K562 (cell line): Measurements from ENCODE around the gene AQP6. TPM values are rescaled to one million over a fixed set of nuclear protein-coding genes. Genes with fewer than 3 reads are reported as not detected.

Source experiments
- BRCA1 ChIP-seq, 2 experiments: fragments of 450-650 bp in 1 of 2; sonication (generic) in 1 of 2; formaldehyde crosslinking in 1 of 2; IDR thresholded peaks; 2 replicates each; pipeline versions ENCODE4 v1.5.0 to v1.6.1; 2017 to 2020; ENCODE audit warnings: mild to moderate bottlenecking in 1 of 2, missing genetic modification reagents in 1 of 2
- BRD4 ChIP-seq: fragments of 200-600 bp; sonication (generic); IDR thresholded peaks from 2 replicates; pipeline ENCODE4 v1.6.1; 2017; ENCODE audit warnings: inconsistent platforms
- COPS2 ChIP-seq: fragments of 450-650 bp; conservative IDR thresholded peaks from 2 replicates; pipeline ENCODE4 v1.6.1; 2016; ENCODE audit warnings: mild to moderate bottlenecking, moderate library complexity
- FIP1L1 ChIP-seq: fragments of 200-400 bp; formaldehyde crosslinking; IDR thresholded peaks from 2 replicates; pipeline ENCODE4 v1.6.1; 2018; ENCODE audit warnings: mild to moderate bottlenecking, low read depth, low read length; ENCODE audit not compliant: poor library complexity, severe bottlenecking
- FOXA1 ChIP-seq: fragments of 450-650 bp; IDR thresholded peaks from 2 replicates; pipeline ENCODE4 v1.6.1; 2016; ENCODE audit warnings: mild to moderate bottlenecking, borderline replicate concordance
- GABPB1 ChIP-seq: sonication (generic); formaldehyde crosslinking; IDR thresholded peaks from 2 replicates; pipeline ENCODE4 v1.8.0; 2022; ENCODE audit warnings: mild to moderate bottlenecking, missing genetic modification reagents
- HNRNPLL ChIP-seq: fragments of 200-400 bp; formaldehyde crosslinking; IDR thresholded peaks from 2 replicates; pipeline ENCODE4 v1.6.1; 2017; ENCODE audit warnings: low read length, low read depth, mild to moderate bottlenecking; ENCODE audit not compliant: poor library complexity, severe bottlenecking
- KAT7 ChIP-seq: sonication (generic); formaldehyde crosslinking; IDR thresholded peaks from 2 replicates; pipeline ENCODE4 v1.8.0; 2022; ENCODE audit warnings: missing genetic modification reagents, mild to moderate bottlenecking, borderline replicate concordance
- NFIC ChIP-seq: fragments of 450-650 bp; IDR thresholded peaks from 2 replicates; pipeline ENCODE4 v1.6.1; 2017; ENCODE audit warnings: mild to moderate bottlenecking, inconsistent platforms
- POLR2AphosphoS5 ChIP-seq: IDR thresholded peaks from 2 replicates; pipeline ENCODE4 v1.6.1; 2011; ENCODE audit warnings: mild to moderate bottlenecking, low read depth, low read length, moderate library complexity; ENCODE audit not compliant: control insufficient read depth, insufficient read depth
- POLR3A ChIP-seq: IDR thresholded peaks from 2 replicates; pipeline ENCODE4 v1.6.1; 2011; ENCODE audit warnings: borderline replicate concordance, mild to moderate bottlenecking, moderate library complexity; ENCODE audit not compliant: insufficient read length, insufficient read depth; ENCODE audit errors: extremely low read depth
- SOX6 ChIP-seq: fragments of 450-650 bp; IDR thresholded peaks from 2 replicates; pipeline ENCODE4 v1.6.1; 2014; ENCODE audit warnings: mild to moderate bottlenecking
- SRSF1 ChIP-seq: fragments of 200-400 bp; formaldehyde crosslinking; IDR thresholded peaks from 2 replicates; pipeline ENCODE4 v1.6.1; 2017; ENCODE audit warnings: mild to moderate bottlenecking, low read depth, low read length, moderate library complexity
- STAG1 ChIP-seq: sonication (generic); formaldehyde crosslinking; IDR thresholded peaks from 2 replicates; pipeline ENCODE4 v1.5.0; 2020; ENCODE audit warnings: missing genetic modification reagents, borderline replicate concordance
- TAF9B ChIP-seq: fragments of 450-650 bp; IDR thresholded peaks from 2 replicates; pipeline ENCODE4 v1.6.1; 2018; ENCODE audit warnings: mild to moderate bottlenecking; ENCODE audit not compliant: partially characterized antibody
- TCF3 ChIP-seq: sonication (generic); formaldehyde crosslinking; IDR thresholded peaks from 2 replicates; pipeline ENCODE4 v1.4.0; 2020; ENCODE audit warnings: mild to moderate bottlenecking, missing genetic modification reagents
- ZBTB49 ChIP-seq: sonication (generic); formaldehyde crosslinking; IDR thresholded peaks from 2 replicates; pipeline ENCODE4 v1.8.0; 2022; ENCODE audit warnings: missing genetic modification reagents, mild to moderate bottlenecking, borderline replicate concordance
- ZNF121 ChIP-seq: sonication (generic); formaldehyde crosslinking; conservative IDR thresholded peaks from 2 replicates; pipeline ENCODE4 v1.8.0; 2022; ENCODE audit warnings: missing genetic modification reagents
- ZNF140 ChIP-seq: fragments of 250-450 bp; sonication (Bioruptor Pico); IDR thresholded peaks from 2 replicates; pipeline ENCODE4 v1.8.0; 2021; ENCODE audit warnings: moderate library complexity, mild to moderate bottlenecking, inconsistent platforms
- ZNF174 ChIP-seq: fragments of 250-450 bp; sonication (Bioruptor Pico); IDR thresholded peaks from 2 replicates; pipeline ENCODE4 v1.4.0; 2020; ENCODE audit warnings: mild to moderate bottlenecking
- ZNF398 ChIP-seq: fragments of 250-450 bp; sonication (Bioruptor Pico); IDR thresholded peaks from 2 replicates; pipeline ENCODE4 v1.8.0; 2021; ENCODE audit warnings: moderate library complexity, mild to moderate bottlenecking, inconsistent platforms
- ZNF445 ChIP-seq: fragments of 250-450 bp; sonication (Bioruptor Pico); IDR thresholded peaks from 2 replicates; pipeline ENCODE4 v1.4.0; 2020; ENCODE audit warnings: low read depth, mild to moderate bottlenecking, moderate library complexity
- ZNF551 ChIP-seq: fragments of 250-450 bp; sonication (Bioruptor Pico); IDR thresholded peaks from 2 replicates; pipeline ENCODE4 v1.5.0; 2021; ENCODE audit warnings: mild to moderate bottlenecking, moderate library complexity
- ZNF644 ChIP-seq: fragments of 200-800 bp; sonication (Bioruptor generic); IDR thresholded peaks from 2 replicates; pipeline ENCODE4 v1.6.1; 2016; ENCODE audit warnings: low read depth, missing genetic modification characterization, missing compliant biosample characterization
- ZNF668 ChIP-seq: fragments of 250-450 bp; sonication (Bioruptor Pico); IDR thresholded peaks from 2 replicates; pipeline ENCODE4 v1.8.0; 2022; ENCODE audit warnings: mild to moderate bottlenecking, inconsistent platforms
- polyA plus RNA-seq, 8 experiments: library from polyadenylated mRNA; depleted of rRNA in 4 of 8; stranded (reverse) in 5 of 8; unstranded in 3 of 8; fragments of >200 nt; fragmentation: Nextera tagmentation in 2 of 8; fragmentation: Illumina TruSeq in 1 of 8; extraction: Ambion mirVana in 2 of 8; extraction: Trizol in 1 of 8; gene quantifications; 2 replicates each; pipeline versions ENCODE4 v1.2.1 to v1.2.3, GENCODE V29; 2011 to 2014; ENCODE audit warnings: inconsistent platforms in 1 of 8, missing spikeins in 1 of 8
- total RNA-seq, 7 experiments: library from RNA; depleted of rRNA in 6 of 7; stranded (reverse); fragments of >200 nt in 6 of 7; fragmentation: Illumina TruSeq in 2 of 7; extraction: Trizol in 2 of 7; gene quantifications; 2 replicates each; pipeline versions ENCODE4 v1.2.1 to v1.2.3, GENCODE V29; 2011 to 2021; ENCODE audit warnings: low replicate concordance in 1 of 7

AQP6 gene
- total and polyA plus RNA-seq, 9 of the 15 experiments (the other 6 are each of a cell fraction or from before 2014, with no cell fraction given): 0.05 to 0.12 TPM; not detected in 7

- TF ChIP-seq ZBTB49 (CRISPR knock-in tag): no peak
- peak; percentile 78; the same call in 1 of the 2 replicates for TF ChIP-seq ZNF644 (tag)
- no peak for TF ChIP-seq FOXA1
- TF ChIP-seq COPS2: no peak
- no peak for TF ChIP-seq ZNF121 (CRISPR knock-in tag)
- TF ChIP-seq STAG1 (CRISPR knock-in tag): no peak
- no peak for TF ChIP-seq ZNF551 (CRISPR knock-in tag)
- TF ChIP-seq ZNF398 (CRISPR knock-in tag): no peak
- peak; percentile 58 for TF ChIP-seq HNRNPLL
- TF ChIP-seq SRSF1: no peak
- TF ChIP-seq POLR3A: no peak
- 0 out of 2 replicates have a peak, but pooled peaks have one; percentile 59 for TF ChIP-seq BRD4
- TF ChIP-seq FIP1L1: peak; percentile 21
- TF ChIP-seq SOX6: peak; percentile 33; the same call in 1 of the 2 replicates
- TF ChIP-seq ZNF174 (CRISPR knock-in tag): no peak
- TF ChIP-seq KAT7 (CRISPR knock-in tag): no peak
- TF ChIP-seq BRCA1 (IDR thresholded peaks at IDR 0.05): no peak
- no peak for TF ChIP-seq BRCA1 (CRISPR knock-in tag; IDR thresholded peaks at IDR 0.05)
- peak; percentile 85 for TF ChIP-seq GABPB1 (CRISPR knock-in tag)
- no peak for TF ChIP-seq ZNF140
- TF ChIP-seq TAF9B: no peak
- TF ChIP-seq ZNF445: no peak
- TF ChIP-seq NFIC: 0 out of 2 replicates have a peak, but pooled peaks have one; percentile 22
- no peak for TF ChIP-seq ZNF668 (CRISPR knock-in tag)
- TF ChIP-seq TCF3 (CRISPR knock-in tag): 0 out of 2 replicates have a peak, but pooled peaks have one; percentile 20
- TF ChIP-seq POLR2AphosphoS5: peak; percentile 63
These were observed 52.7 kb downstream of the AQP6 start, which contains the start of gene RACGAP1 (continued) for GRCh38 chr12:50025187-50026059.
